GM21619 (cell line): ENCODE results near the gene STX5.
"Not testable (repeated sequence)": the region's sequence is repeated elsewhere in the genome, so short reads cannot be mapped to it uniquely, and the experiment has no call there.

Source experiments
- ATAC-seq: cut with Tn5 transposase; IDR thresholded peaks from one replicate; pipeline ENCODE4 v1.9.1; 2021; ENCODE audit not compliant: unreplicated experiment

Gene STX5

DNA sequence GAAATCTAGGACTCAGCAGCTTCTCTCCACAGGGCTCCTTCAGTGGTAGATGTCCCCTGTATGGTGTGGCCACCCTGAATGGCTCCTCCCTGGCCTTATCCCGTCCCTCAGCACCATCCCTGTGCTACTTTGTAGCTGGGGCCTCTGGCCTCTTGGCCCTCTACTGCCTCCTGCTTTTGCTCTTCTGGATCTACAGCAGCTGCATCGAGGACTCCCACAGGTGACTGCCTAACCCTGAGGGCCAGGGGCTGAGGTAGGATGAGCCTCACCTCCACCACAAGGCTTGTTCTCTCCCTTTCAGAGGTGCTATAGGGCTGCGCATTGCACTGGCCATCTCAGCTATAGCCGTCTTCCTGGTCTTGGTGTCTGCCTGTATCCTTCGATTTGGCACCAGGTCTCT, 42.9 kb downstream of the STX5 start:
- no peak for ATAC-seq

DNA sequence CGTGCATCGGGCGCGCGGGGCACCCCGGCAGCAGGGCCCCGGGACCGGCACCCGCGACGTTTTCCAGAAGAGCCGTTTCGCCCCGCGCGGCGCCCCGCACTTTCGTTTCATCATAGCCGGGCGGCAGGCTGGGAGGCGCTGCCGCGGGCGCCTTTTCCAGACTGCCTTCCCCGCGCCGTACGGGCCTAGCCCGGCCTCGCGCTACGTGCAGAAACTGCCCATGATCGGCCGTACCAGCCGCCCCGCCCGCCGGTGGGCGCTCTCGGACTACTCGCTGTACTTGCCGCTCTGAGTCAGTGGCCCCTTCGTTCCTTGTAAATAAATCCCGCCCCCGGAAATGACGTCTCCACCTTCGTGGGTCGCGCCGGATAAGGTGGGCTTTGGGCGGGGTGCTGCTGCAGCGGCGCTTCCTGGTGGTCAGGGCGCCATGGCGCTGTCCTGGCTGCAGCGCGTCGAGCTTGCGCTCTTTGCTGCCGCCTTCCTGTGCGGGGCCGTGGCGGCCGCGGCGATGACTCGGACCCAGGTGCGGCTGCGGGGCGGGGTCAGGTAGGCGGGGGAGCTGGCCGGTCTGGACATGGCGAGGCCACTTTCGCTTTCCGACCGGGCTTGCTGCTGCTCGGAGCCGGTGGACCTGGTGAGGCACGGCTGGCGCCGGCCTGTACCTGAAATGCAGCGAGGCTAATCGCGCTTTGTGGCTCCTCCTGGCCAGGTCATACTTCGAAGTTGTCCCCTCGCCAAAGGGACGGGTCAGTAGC, 44.7 kb downstream of the STX5 start, which contains the start of gene TMEM179B:
TMEM179B (plus strand) TSS at position 398 of the 755 bp plus-strand sequence; CDS start at position 428, 30 bp downstream.
- peak; percentile 57 for ATAC-seq

DNA sequence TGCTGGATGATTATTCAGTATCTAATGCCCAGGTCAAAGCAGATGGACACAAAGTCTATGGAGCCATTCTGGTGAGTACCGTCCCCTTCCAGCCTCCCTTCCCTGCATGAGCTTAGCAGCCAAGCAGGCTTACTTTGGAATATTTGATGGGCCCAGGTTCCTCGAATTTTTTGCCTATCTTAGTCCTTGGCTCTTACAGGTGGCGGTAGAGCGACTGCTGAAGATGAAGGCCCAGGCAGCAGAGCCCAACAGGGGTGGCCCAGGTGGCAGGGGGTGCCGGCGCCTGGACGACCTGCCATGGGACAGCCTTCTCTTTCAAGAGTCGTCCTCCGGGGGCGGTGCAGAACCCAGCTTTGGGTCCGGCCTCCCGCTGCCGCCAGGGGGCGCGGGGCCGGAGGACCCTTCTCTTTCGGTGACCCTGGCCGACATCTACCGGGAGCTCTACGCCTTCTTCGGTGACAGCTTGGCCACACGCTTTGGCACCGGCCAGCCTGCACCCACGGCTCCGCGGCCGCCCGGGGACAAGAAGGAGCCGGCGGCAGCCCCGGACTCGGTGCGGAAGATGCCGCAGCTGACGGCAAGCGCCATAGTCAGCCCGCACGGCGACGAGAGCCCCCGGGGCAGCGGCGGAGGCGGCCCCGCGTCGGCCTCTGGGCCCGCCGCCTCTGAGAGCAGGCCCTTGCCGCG, 45.4 kb downstream of the STX5 start:
- ATAC-seq = peak; percentile 70

DNA sequence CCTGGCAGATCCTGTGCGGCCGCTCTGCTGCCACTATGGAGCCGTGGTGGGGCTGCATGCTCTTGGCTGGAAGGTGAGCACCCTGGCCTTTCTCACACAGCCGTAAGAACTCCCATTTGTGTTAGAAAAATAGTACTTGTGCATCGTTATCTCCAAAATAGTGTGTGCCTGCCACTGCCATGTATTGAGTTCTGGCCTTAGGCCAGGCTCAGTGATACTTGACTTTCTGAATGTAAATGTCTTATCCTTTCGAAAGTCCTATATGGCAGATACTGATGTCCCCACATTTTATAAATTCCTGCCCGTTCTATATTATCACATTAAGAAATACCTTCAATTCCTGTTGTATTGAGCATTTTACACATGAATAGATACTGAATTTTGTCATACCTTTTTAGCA, 49.1 kb downstream of the STX5 start:
- no peak for ATAC-seq

DNA sequence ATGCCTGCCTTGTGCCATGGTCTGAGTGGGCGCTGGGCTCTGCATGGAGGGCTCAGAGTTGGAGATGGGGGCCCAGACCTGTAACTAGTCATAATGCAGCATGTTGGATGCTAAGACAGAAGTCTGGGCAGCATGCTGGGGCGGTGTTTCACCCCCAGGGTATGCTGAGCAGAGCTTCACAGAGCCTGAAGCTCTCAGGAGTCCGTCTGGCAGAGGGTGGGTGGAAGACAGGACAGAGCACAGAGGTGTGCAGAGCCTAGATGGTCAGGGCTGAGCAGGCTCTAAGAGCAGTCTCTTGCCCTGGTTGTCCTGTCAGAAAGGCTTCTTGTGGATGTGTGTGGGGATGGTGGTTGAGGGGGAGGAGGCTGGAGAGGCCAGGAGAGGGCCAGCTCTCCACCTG, 53.4 kb downstream of the STX5 start:
- ATAC-seq = no peak

- ATAC-seq = no peak
These were observed 54.5 kb downstream of the STX5 start for GRCh38 chr11:62777389-62777788.

GRCh38 chr11:62775646-62776045, 56.2 kb downstream of the STX5 start:
- ATAC-seq = no peak

DNA sequence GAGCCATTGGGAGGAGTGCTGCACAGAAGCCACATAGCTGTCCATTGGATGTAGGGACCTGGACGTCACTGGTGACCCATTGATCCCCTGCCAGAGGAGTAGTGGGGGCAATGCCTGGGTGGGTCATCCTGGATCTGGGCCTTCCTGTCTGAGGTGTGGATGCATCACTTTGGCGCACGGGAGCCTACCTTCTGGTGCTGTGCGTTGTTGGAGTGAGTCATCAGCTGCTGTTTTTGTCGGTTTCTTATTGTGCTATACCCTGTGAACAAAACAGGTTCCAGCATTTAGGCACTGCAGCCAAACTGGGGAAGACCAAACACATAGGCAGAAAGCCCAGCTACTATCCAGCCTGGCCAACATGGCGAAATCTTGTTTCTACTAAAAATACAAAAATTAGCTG, 57.4 kb downstream of the STX5 start:
- no peak for ATAC-seq

- peak; percentile 82 for ATAC-seq
These were observed 60.5 kb downstream of the STX5 start, which contains the start of gene TAF6L for GRCh38 chr11:62771144-62772021. TAF6L (plus strand) TSS chr11:62771396; CDS start chr11:62775784, 4,388 bp downstream.

DNA sequence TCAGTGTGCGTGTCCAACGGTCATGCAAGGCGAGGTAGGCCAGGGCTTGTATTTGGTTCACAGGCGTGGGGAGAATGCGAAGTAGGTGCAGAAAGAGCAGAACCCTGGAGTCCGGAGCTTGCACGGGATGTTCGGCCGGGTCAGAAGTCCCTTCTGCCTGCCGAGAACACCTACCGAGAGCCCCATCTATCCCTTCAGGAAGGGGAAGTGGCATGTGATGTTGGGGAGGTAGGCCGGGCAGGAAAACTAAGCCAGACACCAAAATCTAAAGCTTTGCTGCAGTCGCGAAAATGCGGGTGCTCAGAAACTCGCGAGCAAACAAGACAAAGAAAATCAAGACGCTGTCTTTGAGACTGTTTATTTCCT, 61.1 kb downstream of the STX5 start:
- ATAC-seq = peak; percentile 1

DNA sequence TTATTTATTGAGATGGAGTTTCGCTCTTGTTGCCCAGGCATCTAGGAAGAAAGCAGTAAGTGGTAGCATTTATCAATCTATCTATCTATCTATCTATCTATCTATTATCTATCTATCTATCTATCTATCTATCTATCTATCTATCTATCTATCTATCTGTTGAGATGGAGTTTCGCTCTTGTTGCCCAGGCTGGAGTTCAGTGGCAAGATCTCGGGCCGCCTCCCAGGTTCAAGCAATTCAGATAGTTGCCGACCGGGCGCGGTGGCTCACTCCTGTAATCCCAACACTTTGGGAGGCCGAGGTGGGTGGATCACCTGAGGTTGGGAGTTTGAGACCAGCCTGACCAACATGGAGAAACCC, 71.0 kb downstream of the STX5 start:
- not testable (repeated sequence) for ATAC-seq

- ATAC-seq = no peak
These were observed 73.7 kb downstream of the STX5 start for GRCh38 chr11:62757846-62758788.
